ENCODE measurements around the gene NPY. TPM values are rescaled to one million over a fixed set of nuclear protein-coding genes. Genes with fewer than 3 reads are reported as not detected.

Gene NPY
- total and polyA plus RNA-seq, 9 of the 15 experiments (the other 6 are each of a cell fraction or from before 2014, with no cell fraction given), result not detected

DNA sequence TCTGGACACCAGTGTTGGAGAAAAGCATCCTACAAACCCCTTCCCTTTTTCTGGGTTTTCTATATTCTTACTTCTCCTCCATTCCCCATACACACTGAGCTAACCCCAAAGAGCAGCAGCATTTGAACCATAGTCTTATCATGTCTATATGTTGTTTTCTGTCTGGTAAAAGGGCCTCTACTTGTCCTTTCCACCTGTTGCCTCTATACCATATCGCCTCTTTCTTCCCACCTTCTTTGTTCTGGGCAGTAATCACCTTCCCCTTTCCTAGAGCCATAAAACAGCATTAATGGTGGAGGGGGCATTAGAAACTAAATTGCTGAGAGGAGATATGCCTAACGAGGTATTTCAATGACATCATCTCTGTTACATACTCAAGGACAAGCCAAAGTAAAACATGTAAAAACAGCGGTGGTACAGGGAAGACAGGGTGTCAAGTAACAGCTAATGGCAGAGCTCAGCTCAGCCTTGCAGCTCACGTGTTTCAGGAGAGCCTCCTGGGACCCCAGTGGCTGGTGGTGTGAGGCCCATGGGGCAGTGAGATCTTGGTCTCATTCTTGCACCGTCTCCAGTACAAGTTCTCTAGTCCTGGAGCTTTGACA, 20.6 kb downstream of the NPY start:
- intact Hi-C loops (cut with micrococcal nuclease) (no loop called here), in situ Hi-C loops (cut with MboI) (loop anchor here (10.0 kb wide), 1 partner anchor 360 kb away; no protein-coding TSS in a partner anchor)
- ChIA-PET CTCF (ENCODE audit: low intra/inter-chr PET ratio) (no interaction called here), POLR2A (no interaction called here)
- no peaks in the 10 kb centered on the region for H3K9me3 ChIP-seq (replicated peaks; ENCODE audit: control insufficient read depth, insufficient read depth, low read depth, low read length)
- WGBS (ENCODE audit: insufficient coverage, low coverage, missing lambda C conversion rate), result 0% methylated on average over 5 of the region's 5 CpGs
- H3K9me1 ChIP-seq (ENCODE audit: control insufficient read depth, insufficient read depth, low read length), result no peaks in the 10 kb centered on the region
- DNase-seq (ENCODE audit: extremely low read depth in 1 of 4, low spot score in 3 of 4), result no peak
- H3K27ac ChIP-seq (ENCODE audit: extremely low read depth, low read depth, low read length), result no peak overlapping the region
- H4K20me1 ChIP-seq (replicated peaks; ENCODE audit: control insufficient read depth, insufficient read depth, low read length), result no peaks in the 10 kb centered on the region
- no peaks in the 10 kb centered on the region for H3K79me2 ChIP-seq (ENCODE audit: control insufficient read depth, insufficient read depth, low read length)
- no peak overlapping the region for H2AFZ ChIP-seq (ENCODE audit: low read depth, low read length)
- no TSS peak for BruUV-seq (replicated peaks)
- H3K27me3 ChIP-seq (ENCODE audit: control insufficient read depth in 2 of 2, insufficient read depth in 2 of 2, low read length in 2 of 2), result peaks cover 0 to 4% of the 10 kb centered on the region in 2 experiments; a peak in 1 of 5 replicates
- H3K4me1 ChIP-seq (replicated peaks in 1 of 2; ENCODE audit: control insufficient read depth in 2 of 2, insufficient read depth in 2 of 2, low read length in 2 of 2), result no peaks in the 10 kb centered on the region
- no peak overlapping the region for H3K4me2 ChIP-seq (ENCODE audit: insufficient read depth, low read length)
- ATAC-seq, result no peak
- H3K4me3 ChIP-seq, result no peak overlapping the region
- TF ChIP-seq, protein P1, sequence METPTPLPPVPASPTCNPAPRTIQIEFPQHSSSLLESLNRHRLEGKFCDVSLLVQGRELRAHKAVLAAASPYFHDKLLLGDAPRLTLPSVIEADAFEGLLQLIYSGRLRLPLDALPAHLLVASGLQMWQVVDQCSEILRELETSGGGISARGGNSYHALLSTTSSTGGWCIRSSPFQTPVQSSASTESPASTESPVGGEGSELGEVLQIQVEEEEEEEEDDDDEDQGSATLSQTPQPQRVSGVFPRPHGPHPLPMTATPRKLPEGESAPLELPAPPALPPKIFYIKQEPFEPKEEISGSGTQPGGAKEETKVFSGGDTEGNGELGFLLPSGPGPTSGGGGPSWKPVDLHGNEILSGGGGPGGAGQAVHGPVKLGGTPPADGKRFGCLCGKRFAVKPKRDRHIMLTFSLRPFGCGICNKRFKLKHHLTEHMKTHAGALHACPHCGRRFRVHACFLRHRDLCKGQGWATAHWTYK (CRISPR knock-in tag; IDR thresholded peaks at IDR 0.05), result no peak
- no peak for TF ChIP-seq MECOM (CRISPR knock-in tag; IDR thresholded peaks at IDR 0.05)
- no peak for TF ChIP-seq ZNF830 (CRISPR knock-in tag; IDR thresholded peaks at IDR 0.05)
- no peak overlapping the region for H3K9ac ChIP-seq (ENCODE audit: insufficient read depth in 1 of 2, low read depth in 2 of 2, low read length in 2 of 2)
- no peaks in the 10 kb centered on the region for H3K36me3 ChIP-seq (ENCODE audit: control insufficient read depth, insufficient read depth, low read length)
- no peak for FAIRE-seq

DNA sequence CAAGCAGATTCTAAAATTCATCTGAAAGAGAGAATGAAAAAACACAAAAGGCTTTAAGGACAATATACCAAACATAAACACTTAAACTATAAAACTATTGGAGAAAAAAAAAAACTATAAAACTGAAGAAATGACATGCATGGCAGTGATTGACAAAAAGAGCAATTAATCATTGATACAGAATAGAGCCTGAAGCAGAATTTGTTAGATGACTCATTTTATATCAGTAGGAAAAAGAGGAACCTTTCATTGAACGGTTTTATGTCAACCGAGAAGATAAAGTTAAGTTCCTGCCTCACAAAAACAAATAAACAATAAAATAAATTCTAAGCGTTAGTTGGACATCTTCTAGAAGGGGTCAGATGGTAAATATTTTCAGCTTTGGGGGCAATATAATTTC, 23.3 kb downstream of the NPY start:
- DNase-seq (ENCODE audit: extremely low read depth in 1 of 4, low spot score in 3 of 4) (no peak), ATAC-seq (no peak), FAIRE-seq (no peak)
- intact Hi-C loops (cut with micrococcal nuclease), result no loop called here
- no peaks in the 10 kb centered on the region for H3K36me3 ChIP-seq (ENCODE audit: control insufficient read depth, insufficient read depth, low read length)
- no peaks in the 10 kb centered on the region for H3K4me1 ChIP-seq (replicated peaks in 1 of 2; ENCODE audit: control insufficient read depth in 2 of 2, insufficient read depth in 2 of 2, low read length in 2 of 2)
- ChIA-PET POLR2A (no interaction called here), CTCF (ENCODE audit: low intra/inter-chr PET ratio) (no interaction called here)
- no peaks in the 10 kb centered on the region for H4K20me1 ChIP-seq (replicated peaks; ENCODE audit: control insufficient read depth, insufficient read depth, low read length)
- no peaks in the 10 kb centered on the region for H3K9me1 ChIP-seq (ENCODE audit: control insufficient read depth, insufficient read depth, low read length)
- no peaks in the 10 kb centered on the region for H3K79me2 ChIP-seq (ENCODE audit: control insufficient read depth, insufficient read depth, low read length)
- H3K4me3 ChIP-seq, result no peak overlapping the region
- no peak overlapping the region for H3K4me2 ChIP-seq (ENCODE audit: insufficient read depth, low read length)
- H3K27ac ChIP-seq (ENCODE audit: extremely low read depth, low read depth, low read length), result no peak overlapping the region
- no peak overlapping the region for H3K9ac ChIP-seq (ENCODE audit: insufficient read depth in 1 of 2, low read depth in 2 of 2, low read length in 2 of 2)
- no peak overlapping the region for H2AFZ ChIP-seq (ENCODE audit: low read depth, low read length)
- H3K27me3 ChIP-seq (ENCODE audit: control insufficient read depth in 2 of 2, insufficient read depth in 2 of 2, low read length in 2 of 2), result peaks cover 0 to 4% of the 10 kb centered on the region in 2 experiments; a peak in 1 of 5 replicates
- BruUV-seq (replicated peaks), result no TSS peak
- 2% methylated on average over 3 of the region's 3 CpGs for WGBS (ENCODE audit: insufficient coverage, low coverage, missing lambda C conversion rate)
- no peaks in the 10 kb centered on the region for H3K9me3 ChIP-seq (replicated peaks; ENCODE audit: control insufficient read depth, insufficient read depth, low read depth, low read length)
- in situ Hi-C loops (cut with MboI), result loop anchor here (10.0 kb wide), 1 partner anchor 357 kb away; no protein-coding TSS in a partner anchor
- TF ChIP-seq MEIS2 (IDR thresholded peaks at IDR 0.05; ENCODE audit: partially characterized antibody), result peak; percentile 42
- no peak for TF ChIP-seq SNRNP70 (optimal IDR thresholded peaks at IDR 0.05; ENCODE audit: low read depth, low read length)
- TF ChIP-seq BDP1 (IDR thresholded peaks at IDR 0.05; ENCODE audit: insufficient read depth, insufficient read length), result no peak
- TF ChIP-seq JUND (IDR thresholded peaks at IDR 0.05; ENCODE audit: borderline replicate concordance, low read depth, low read length), result no peak
- TF ChIP-seq JUND (tag; IDR thresholded peaks at IDR 0.05; ENCODE audit: borderline replicate concordance, low read depth, low read length), result no peak
- TF ChIP-seq, protein P2, sequence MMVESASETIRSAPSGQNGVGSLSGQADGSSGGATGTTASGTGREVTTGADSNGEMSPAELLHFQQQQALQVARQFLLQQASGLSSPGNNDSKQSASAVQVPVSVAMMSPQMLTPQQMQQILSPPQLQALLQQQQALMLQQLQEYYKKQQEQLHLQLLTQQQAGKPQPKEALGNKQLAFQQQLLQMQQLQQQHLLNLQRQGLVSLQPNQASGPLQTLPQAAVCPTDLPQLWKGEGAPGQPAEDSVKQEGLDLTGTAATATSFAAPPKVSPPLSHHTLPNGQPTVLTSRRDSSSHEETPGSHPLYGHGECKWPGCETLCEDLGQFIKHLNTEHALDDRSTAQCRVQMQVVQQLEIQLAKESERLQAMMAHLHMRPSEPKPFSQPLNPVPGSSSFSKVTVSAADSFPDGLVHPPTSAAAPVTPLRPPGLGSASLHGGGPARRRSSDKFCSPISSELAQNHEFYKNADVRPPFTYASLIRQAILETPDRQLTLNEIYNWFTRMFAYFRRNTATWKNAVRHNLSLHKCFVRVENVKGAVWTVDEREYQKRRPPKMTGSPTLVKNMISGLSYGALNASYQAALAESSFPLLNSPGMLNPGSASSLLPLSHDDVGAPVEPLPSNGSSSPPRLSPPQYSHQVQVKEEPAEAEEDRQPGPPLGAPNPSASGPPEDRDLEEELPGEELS (CRISPR knock-in tag; IDR thresholded peaks at IDR 0.05; ENCODE audit: borderline replicate concordance), result no peak
- no peak for TF ChIP-seq KAT2B (IDR thresholded peaks at IDR 0.05; ENCODE audit: low read depth, low read length)
- TF ChIP-seq, protein P3, sequence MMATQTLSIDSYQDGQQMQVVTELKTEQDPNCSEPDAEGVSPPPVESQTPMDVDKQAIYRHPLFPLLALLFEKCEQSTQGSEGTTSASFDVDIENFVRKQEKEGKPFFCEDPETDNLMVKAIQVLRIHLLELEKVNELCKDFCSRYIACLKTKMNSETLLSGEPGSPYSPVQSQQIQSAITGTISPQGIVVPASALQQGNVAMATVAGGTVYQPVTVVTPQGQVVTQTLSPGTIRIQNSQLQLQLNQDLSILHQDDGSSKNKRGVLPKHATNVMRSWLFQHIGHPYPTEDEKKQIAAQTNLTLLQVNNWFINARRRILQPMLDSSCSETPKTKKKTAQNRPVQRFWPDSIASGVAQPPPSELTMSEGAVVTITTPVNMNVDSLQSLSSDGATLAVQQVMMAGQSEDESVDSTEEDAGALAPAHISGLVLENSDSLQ (IDR thresholded peaks at IDR 0.05), result peak; percentile 49
- no peak for TF ChIP-seq ZKSCAN8 (CRISPR knock-in tag; IDR thresholded peaks at IDR 0.05)

Measured in K562 (cell line).